ENCODE measurements around the gene WAC.

- TF ChIP-seq POLR2A (IDR thresholded peaks at IDR 0.05) (no peak), CTCF (IDR thresholded peaks at IDR 0.05) (no peak)
Measured at GRCh38 chr10:28623483-28623882, 90.6 kb downstream of the WAC start.

Measured in esophagus squamous epithelium (tissue), 4 donors.